ENCODE measurements around the gene GAS7.
A peak's percentile ranks its signal among the peaks of the same experiment; 100 is the strongest.
"Not testable (repeated sequence)": the region's sequence is repeated elsewhere in the genome, so short reads cannot be mapped to it uniquely, and the experiment has no call there.

Gene GAS7

DNA sequence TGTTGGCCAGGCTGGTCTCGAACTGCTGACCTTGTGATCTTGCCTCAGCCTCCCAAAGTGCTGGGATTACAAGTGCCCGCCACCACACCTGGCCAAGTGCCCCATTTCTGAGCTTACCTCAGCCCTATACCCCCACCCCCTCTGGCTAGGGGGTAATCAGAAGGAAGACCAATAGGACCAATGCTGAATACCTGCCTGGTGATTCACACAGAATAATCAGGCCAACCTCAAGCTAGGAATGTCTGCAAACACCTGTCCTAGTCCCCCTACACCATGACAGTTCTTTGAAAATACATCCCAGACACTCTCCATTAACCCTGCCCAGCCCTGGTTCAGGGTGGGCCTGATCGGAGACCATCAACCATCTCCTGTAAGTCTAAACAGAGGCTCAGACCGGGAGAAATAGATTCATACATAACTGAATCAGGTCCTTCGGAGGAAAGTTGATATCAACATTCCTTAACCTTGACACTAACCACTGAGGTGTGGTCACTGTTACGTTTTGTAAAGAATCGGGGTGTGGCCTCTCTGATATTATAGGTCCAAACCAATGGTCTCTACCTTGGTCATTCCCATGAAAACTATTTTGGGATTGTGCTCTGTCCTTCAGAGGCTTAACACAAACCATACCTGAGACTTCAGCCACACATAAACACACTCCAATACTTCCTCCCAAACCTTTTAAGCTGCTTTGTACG, 130.8 kb downstream of the GAS7 start:
- no peak for DNase-seq

DNA sequence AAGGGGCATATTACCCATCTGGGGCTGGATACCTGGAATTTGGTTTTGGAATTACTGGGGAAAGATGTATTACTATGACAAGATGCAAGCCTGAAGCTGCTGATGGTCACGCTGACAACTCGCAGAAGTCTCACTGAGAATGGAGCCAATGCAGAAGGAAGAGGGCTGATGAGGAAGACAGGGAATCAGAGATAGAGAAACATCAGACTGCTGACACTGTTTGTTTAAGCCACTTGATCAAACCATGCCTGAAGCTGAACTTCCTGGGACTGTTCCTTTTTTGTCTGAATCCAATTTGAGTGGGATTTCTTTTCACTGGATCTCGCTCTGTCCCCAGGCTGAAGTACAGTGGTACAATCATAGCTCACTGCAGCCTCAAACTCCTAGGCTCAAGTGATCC, 133.9 kb downstream of the GAS7 start:
- no peak for DNase-seq

DNA sequence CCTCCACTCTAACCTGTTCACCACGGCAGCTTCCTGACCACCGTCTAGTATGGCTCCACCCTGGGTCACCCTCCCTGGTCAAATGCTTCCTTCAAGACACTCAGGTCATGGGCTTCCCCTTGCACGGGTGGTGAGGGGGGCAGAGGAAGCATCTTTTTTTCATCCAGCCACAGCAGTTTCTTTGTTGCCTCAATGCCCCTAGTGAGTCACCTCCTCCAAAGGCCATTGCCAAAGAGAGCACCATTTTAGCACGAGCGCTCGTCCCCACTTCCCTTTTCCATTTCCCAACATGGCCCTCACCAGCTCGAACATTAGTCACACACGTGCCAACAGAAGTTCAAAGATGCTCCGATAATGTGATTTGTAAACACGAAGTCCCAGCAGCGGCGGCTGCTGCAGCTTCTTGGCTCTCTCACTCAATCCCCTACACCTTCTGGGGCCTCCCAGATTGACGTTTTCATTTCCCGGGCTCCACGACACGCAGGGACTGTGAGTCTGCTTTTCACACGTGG, 134.6 kb downstream of the GAS7 start:
- no peak for DNase-seq

DNA sequence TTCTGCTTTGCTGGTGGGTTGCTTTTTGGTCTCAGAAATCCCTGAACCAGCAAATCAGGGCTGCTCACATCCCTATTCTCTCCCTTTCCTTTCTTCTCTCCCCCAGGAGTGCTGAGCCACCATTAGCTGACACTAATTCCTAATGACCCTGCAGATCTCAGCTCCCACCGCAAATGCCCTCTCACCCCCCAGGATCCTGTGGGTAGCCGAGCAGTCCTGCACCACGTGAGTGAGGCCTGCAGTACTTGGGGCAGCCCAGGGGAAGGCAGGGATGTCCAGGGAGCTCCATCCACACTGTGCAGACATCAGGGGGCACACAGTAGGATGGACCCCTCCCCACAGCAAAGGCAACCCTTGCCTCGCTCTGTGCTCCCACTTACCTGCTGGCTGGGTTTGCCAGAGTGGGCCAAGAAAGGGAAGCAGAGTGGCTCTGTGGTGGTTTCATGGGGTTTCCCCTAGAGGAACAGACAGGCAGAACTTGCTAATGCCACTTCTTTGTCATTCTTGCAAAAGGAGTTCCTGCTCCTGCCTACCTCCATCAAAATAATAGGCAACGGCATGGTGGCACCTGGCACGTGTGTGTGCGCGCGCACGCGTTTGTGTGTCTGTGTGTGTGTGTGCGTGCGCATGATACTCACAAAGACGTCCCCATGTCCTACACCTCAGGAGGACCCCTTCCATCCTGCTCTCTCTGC, 135.6 kb downstream of the GAS7 start:
- no peak for DNase-seq

GRCh38 chr17:10061111-10061845, 137.1 kb downstream of the GAS7 start:
- peak; percentile 45 for DNase-seq

DNA sequence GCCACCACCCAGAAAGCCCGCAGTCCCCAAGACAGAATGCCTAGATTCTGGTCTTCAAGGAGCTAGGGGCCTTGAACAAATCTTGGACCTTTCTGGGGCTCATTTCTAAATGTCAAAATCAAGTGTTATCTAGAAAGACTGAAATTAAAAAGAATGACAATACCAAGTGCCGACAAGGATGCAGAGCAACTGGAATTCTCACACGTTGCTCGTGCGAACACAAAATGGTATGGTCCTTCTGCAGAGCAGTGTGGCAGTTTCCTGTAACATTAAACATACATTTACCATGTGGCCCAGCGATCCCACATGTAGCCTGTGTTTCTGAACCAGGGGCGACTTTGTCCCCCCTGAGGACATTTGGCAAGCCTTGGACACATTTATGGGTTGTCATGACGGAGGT, 137.9 kb downstream of the GAS7 start:
- no peak for DNase-seq

- DNase-seq = no peak
Measured at GRCh38 chr17:10059684-10060211, 138.7 kb downstream of the GAS7 start.

- no peak for DNase-seq
Measured at GRCh38 chr17:10058921-10059683, 139.3 kb downstream of the GAS7 start.

DNA sequence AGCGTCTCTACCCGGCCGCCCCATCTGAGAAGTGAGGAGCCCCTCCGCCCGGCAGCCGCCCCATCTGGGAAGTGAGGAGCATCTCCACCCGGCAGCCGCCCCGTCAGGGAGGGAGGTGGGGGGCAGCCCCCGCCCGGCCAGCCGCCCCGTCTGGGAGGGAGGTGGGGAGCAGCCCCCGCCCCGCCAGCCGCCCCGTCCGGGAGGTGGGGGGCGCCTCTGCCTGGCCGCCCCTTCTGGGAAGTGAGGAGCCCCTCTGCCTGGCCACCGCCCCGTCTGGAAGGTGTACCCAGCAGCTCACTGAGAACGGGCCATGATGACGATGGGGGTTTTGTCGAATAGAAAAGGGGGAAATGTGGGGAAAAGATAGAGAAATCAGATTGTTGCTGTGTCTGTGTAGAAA, 140.9 kb downstream of the GAS7 start:
- not testable (repeated sequence) for DNase-seq

DNA sequence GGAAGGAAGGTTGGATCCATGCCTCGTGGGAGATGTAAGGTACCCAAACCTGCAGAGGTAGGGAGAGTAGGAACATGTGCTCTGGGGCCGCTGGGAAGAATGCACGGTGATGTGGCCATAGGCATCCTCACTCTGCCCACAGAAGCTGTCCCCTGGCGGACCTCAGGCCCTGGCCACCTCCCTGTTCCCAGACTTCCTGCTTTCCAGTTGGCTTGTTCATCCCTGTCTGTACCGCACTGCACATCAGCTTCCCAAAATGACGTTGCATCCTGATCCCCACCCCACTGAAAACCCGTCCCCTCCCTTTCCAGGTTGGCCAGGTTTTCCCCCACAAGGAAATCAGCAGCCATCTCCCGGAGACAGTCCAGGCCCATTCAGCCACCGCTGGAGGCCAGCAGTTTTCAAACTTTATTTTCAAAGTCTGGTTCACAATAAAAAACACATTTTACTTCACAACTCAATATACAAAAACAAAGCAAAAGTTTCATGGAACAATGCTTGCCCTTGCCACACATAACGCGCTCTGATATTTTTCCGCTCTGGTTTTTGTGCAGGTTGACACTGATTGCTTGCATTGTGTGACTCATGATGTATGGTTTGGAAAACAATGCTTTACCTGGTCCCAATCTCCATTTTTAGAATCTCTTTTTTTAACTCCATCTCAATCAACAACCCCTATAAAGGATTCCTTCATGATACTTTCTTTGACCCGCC, 143.0 kb downstream of the GAS7 start:
- DNase-seq = no peak

GRCh38 chr17:10053782-10054540, 144.4 kb downstream of the GAS7 start:
- DNase-seq = no peak

GRCh38 chr17:10052106-10052813, 146.1 kb downstream of the GAS7 start:
- no peak for DNase-seq

- DNase-seq = no peak
Measured at GRCh38 chr17:10051112-10051511, 147.3 kb downstream of the GAS7 start.

DNA sequence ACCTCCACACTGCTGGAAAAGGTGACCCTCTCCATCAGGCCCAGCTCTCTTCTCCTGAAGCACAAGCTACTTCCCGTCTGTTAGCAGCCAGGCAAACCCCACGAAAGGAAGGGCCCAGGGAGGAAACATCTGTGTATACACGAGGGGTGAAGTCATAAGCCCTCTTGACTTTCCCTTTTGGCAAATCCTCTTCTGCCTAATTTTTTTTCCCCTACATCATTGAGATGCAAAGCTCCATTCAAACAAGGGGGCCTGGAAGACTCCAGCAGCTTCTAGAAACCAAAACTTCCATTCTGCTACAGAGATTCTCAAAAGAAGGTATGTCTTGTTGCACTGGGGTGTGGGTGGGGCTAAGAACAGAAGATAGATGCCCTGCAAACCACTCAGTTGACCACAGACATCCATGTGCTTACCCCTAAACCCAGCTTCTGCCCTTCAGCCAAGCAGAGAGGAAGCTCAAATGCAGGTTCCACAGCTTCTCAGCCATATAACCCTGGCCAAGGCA, 147.8 kb downstream of the GAS7 start:
- no peak for DNase-seq

DNA sequence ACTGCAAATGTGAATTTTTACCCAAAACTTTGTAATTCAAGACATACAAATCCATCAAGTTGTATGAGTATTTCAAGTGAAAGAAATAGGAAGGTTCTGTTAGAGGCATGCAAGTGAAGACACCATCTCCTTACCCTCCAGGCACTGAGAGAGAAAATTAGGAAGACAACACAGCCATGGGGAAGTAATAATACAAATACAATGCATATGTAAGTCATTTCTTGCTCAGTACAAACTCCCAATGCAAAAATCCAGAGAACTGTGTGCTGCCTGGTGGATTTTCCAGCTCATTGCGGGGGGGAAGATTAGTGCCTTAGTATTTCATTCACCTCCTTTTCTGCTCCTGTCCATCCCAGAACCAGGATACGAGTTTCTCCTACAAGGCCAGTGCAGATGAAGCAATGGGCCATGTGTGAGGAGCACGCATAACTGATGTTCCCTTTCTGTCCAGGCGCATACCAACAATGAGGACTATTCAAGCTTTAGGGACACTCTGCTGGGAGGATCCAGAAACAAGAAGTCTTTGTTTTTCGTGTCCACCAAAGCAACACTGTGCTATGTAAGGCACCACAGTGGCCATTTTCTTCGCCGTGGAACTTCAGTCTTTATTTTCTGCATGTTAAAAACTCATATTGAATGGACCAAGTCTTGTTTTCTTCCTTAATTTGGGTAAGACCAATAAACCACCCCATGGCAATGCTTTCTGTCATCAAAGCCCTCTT, 149.6 kb downstream of the GAS7 start:
- no peak for DNase-seq

- no peak for DNase-seq
Measured at GRCh38 chr17:10046786-10047785, 151.3 kb downstream of the GAS7 start.

GRCh38 chr17:10045871-10046658, 152.3 kb downstream of the GAS7 start:
- no peak for DNase-seq

Data from amniotic stem cell (primary cell).